ENCODE data around the gene DDOST. TPM values are rescaled to one million over a fixed set of nuclear protein-coding genes. Genes with fewer than 3 reads are reported as not detected.
A peak's percentile ranks its signal among the peaks of the same experiment; 100 is the strongest.

The DDOST gene
- total RNA-seq, 1 experiment from 2014 or later: 434 TPM

DNA sequence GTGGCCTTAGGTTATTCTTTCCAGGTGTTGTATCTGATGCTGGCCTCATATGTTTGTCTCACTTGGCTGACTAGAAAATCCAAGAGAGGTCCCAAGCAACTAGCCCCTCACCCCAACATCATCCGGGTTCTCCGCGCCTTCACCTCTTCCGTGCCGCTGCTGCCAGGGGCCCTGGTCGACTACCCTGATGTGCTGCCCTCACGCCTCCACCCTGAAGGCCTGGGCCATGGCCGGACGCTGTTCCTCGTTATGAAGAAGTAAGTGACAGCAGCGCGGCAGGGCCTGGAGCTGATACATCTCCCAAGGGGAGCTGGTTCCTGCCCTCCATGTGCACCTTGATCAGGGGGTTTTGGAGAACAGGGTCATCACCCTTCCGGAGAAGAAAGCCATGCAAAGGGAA is 16.8 kb downstream of the DDOST start:
- H3K27me3 ChIP-seq: no peaks in the 10 kb centered on the region
- H3K9me3 ChIP-seq: no peaks in the 10 kb centered on the region
- no peak for DNase-seq
- no peak overlapping the region for H3K4me3 ChIP-seq
- H3K36me3 ChIP-seq: peaks cover 39% of the 10 kb centered on the region

DNA sequence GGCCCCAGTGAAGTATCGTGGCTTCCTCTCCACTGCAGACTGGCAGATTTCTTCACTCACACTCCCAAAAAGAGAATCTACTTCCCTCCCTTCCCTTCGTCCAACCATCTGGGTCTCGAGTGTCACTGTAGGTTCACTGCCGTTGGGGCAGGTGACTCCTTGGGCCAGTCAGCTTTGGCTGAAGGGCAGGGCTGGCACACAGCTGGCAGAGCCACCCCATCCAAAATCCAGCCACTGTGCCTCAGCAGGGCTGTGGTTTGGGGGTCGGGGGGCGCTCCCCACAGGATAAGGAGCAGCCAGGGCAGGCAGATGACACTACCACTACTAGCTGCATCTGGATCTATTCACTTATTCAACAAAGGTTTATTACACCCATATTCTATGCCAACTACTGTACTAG is 18.1 kb downstream of the DDOST start:
- no peak for DNase-seq
- no peaks in the 10 kb centered on the region for H3K9me3 ChIP-seq
- H3K36me3 ChIP-seq: peaks cover 29% of the 10 kb centered on the region
- no peaks in the 10 kb centered on the region for H3K27me3 ChIP-seq
- no peak overlapping the region for H3K4me3 ChIP-seq

DNA sequence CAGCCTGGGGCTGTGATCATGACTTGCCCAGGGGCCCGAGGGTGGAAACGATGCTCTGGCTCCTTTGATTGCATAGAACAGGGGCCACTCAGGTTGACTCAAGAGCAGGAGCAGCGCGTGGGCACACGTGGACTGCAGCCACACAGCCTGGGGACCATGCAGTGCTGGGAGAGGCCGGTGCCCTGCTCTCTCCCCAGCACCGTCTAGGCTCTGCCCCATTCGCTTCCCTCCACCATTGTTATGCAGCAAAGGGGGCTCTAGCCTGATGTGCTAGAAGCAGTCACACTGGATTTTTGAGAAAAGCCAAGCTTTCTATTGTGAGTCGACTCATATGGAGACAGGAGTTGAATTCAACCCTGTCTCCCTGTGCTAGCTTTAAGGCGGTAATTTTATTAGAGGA is 19.2 kb downstream of the DDOST start:
- H3K4me3 ChIP-seq: no peak overlapping the region
- no peaks in the 10 kb centered on the region for H3K9me3 ChIP-seq
- no peak for DNase-seq
- H3K27me3 ChIP-seq: no peaks in the 10 kb centered on the region
- peaks cover 25% of the 10 kb centered on the region for H3K36me3 ChIP-seq

DNA sequence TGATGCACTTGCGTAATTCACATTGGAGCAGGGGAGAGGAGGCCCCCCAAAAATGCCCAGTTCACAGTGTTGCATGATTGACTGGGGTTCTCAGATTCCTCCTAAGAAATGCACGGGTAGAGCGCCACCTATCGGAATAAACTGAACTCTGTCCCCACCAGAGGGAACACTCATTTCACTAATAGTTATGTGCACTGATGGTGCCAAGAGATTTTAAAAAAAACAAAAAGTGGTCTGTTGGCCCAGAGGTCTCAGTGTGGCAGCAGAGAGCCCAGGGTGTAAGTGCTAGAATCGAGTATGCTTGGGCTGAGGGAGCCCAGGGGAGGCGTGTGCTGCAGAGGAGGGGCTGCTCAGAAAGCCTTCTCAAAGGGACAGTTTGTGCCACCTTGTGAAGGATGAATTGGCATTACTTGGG is 21.0 kb downstream of the DDOST start:
- DNase-seq: peak; percentile 22
- no peaks in the 10 kb centered on the region for H3K27me3 ChIP-seq
- H3K36me3 ChIP-seq: peaks cover 25% of the 10 kb centered on the region
- no peaks in the 10 kb centered on the region for H3K9me3 ChIP-seq
- no peak overlapping the region for H3K4me3 ChIP-seq

DNA sequence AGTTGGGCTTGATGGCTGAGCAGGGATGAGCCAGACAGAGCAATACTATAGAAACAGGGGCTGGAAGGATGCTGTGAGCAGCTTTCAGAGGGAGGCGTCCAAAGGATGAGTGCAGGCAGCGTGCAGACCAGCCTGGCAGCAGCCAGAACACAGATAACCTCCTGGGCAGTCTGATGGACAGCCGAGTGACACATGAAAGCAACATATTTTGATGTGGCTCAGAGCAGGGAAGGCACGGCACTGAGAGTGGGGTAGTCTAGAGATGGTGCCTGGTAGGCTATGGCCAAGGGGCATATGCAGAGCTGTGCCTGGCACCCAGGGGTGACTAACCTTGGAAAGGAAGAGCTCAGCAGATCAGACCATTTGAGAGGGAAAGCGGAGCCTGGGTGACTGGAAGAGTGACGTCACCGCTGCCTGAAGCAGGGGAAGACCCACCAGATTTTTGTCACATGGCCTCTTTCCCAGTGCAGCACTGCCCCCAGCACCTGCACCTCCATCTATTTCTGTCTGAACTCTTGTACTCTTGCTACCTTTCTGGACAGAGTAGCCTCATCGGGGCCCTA is 24.3 kb downstream of the DDOST start:
- DNase-seq: no peak
- Histone ChIP-seq H3K4me3 (no peak overlapping the region), H3K27me3 (no peaks in the 10 kb centered on the region), H3K36me3 (peaks cover 18% of the 10 kb centered on the region), H3K9me3 (no peaks in the 10 kb centered on the region)

DNA sequence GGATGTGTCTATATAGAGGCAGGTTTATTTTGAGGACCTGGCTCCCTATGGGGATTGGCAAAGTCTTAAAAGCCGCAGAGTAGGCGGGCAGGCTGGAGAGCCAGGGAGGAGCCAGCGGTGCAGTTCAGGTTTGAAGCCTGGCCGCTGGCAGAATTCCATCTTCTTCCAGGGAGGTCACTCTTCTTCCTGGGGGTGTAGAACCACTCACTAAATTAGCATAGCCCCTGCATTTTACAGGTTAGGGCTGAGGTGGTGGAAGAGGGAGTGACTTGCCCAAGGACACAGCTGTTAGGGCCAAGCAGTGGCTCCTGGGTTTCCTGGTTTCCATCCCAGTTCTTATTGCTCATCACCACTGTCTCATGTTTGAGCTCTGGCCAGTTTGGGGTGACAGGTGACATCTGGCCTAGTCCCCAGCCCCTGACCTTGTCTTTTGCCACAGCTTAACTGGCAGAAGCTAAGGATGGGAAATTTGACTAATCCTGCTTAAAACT is 26.5 kb downstream of the DDOST start:
- Histone ChIP-seq H3K36me3 (peaks cover 5% of the 10 kb centered on the region), H3K27me3 (no peaks in the 10 kb centered on the region), H3K9me3 (peaks cover 6% of the 10 kb centered on the region), H3K4me3 (peak overlapping the region; percentile 72)
- DNase-seq: peak; percentile 63

DNA sequence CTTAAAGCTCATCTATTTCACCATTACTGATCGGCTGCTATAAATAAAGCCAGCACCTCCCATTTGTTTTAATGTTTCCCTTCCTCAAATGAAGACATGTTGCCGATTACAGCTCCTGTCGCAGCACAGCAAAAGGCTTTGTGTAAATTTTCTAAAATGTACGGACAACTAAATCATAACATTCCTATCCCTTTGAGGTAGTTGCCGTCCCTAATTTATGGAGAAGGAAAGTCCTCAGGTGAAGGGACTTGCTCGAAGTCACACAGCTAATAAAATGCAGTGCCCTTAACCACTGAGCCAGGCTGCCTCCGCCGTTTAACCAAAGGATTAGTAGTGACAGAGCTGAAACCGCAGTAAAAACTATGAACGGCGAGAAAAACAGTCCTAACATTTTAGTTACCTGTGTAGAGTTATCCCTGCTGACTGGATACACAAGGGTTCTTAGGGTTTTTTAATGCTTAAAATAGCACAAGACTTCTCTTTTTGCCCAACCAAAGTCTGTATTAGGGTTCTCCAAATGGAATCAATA is 27.0 kb downstream of the DDOST start:
- peak overlapping the region; percentile 72 for H3K4me3 ChIP-seq
- peaks cover 2% of the 10 kb centered on the region for H3K36me3 ChIP-seq
- DNase-seq: no peak
- H3K27me3 ChIP-seq: no peaks in the 10 kb centered on the region
- H3K9me3 ChIP-seq: peaks cover 6% of the 10 kb centered on the region

DNA sequence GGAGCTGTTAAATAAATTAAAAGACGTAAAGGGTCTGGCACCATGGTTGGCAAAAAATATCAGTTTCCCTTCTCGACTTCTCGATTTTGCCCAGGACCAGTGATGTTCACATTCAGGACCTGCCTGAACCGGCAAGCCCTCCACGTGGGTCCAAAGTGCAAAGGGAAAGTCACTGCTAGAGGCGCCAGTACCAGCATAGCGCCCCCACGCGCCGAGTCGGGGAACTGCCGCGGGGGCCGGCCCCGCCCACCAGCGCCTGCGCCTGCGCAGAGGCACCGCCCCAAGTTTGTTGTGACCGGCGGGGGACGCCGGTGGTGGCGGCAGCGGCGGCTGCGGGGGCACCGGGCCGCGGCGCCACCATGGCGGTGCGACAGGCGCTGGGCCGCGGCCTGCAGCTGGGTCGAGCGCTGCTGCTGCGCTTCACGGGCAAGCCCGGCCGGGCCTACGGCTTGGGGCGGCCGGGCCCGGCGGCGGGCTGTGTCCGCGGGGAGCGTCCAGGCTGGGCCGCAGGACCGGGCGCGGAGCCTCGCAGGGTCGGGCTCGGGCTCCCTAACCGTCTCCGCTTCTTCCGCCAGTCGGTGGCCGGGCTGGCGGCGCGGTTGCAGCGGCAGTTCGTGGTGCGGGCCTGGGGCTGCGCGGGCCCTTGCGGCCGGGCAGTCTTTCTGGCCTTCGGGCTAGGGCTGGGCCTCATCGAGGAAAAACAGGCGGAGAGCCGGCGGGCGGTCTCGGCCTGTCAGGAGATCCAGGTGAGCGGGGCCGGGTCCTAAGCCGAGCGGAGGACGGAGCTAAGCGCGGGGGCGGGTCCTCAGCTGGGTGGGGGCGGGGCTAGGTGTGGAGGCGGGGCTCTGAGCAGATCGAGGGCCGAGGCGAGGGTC is 27.7 kb downstream of the DDOST start, which contains the start of gene PINK1:
TSS of gene PINK1 (plus strand) at position 269 of the 875 bp plus-strand sequence. CDS start at position 360, 91 bp downstream.
- Histone ChIP-seq H3K27me3 (no peaks in the 10 kb centered on the region), H3K9me3 (peaks cover 6% of the 10 kb centered on the region), H3K4me3 (peak within 1 kb of the TSS; percentile 72), H3K36me3 (peaks cover 2% of the 10 kb centered on the region)
- peak; percentile 75 for DNase-seq

DNA sequence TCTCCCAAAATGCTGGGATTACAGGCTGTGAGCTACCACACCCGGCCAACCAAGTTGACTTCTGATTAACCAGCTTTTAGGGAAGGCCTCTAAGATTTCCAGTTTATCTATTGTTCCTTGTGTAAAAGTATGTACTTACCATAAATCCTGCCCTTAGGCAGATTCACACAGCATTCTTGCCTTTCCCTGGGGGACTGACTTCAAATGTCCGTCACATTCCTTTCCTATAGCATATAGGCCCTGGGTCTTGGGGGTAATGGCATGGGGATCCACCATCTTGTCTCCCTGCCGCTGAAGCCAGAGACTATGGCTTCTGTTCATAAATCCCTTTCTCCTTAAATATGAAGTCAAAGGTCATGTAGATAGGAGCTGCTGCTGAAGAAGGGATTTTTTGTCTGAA is 28.8 kb downstream of the DDOST start:
- Histone ChIP-seq H3K4me3 (no peak overlapping the region), H3K27me3 (no peaks in the 10 kb centered on the region), H3K36me3 (no peaks in the 10 kb centered on the region; the same call in 1 of the 2 replicates), H3K9me3 (peaks cover 6% of the 10 kb centered on the region)
- no peak for DNase-seq

DNA sequence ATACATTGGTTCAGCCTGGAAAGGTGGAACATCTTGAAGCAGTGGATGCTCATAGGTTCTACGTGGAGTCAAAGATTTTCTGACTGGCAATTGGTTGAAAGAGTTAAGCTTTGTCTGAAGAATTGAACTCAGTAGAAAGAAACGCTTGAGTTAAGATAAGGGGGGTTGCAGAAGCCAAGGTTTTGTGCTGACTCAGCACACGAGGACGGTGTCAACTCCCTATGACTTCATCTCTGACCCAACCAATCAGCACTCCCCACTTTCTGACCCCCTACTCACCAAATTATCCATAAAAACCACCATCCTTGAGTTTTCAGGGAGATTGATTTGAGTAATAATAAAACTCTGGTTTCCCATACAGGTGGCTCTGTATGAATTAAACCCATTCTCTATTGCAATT is 30.4 kb downstream of the DDOST start:
- Histone ChIP-seq H3K4me3 (no peak overlapping the region), H3K27me3 (no peaks in the 10 kb centered on the region), H3K36me3 (no peaks in the 10 kb centered on the region), H3K9me3 (peaks cover 9% of the 10 kb centered on the region)
- no peak for DNase-seq

DNA sequence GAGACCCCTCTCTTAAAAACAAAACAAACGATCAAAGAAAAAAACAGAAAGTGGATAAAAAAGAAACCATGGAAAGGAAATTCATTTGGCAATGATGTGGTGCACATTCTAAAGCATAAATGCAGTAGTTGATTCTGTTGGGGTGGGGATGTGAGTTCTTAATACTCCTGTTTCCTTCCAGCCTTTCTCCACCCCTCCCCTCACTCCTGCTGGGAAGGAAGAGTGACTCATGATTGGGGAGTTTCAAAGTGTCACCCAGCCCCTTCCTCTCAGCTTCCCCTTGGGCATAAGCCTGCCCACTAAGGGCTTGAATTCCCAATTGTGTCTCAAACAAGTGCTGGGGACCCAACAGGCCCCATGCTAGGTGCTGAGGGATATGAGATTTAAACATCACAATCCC is 34.6 kb downstream of the DDOST start:
- Histone ChIP-seq H3K36me3 (no peaks in the 10 kb centered on the region), H3K4me3 (no peak overlapping the region), H3K9me3 (peaks cover 9% of the 10 kb centered on the region), H3K27me3 (no peaks in the 10 kb centered on the region)
- no peak for DNase-seq

DNA sequence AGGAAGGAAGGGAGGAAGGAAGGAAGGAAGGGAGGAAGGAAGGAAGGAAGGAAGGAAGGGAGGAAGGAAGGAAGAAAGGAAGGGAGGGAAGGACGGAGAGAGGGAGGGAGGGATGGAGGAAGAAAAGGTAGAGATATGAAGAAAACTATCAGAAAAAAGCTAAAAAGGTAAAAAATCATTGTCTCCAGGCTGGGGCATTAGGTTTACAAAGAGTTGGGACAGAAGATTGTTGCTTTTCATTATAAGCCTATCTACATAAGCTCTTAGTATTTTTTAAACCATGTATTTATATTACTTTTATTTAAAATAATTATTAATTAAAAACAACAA is 35.1 kb downstream of the DDOST start:
- no peak for DNase-seq
- no peak overlapping the region for H3K4me3 ChIP-seq
- peaks cover 7% of the 10 kb centered on the region for H3K9me3 ChIP-seq
- no peaks in the 10 kb centered on the region for H3K27me3 ChIP-seq
- no peaks in the 10 kb centered on the region for H3K36me3 ChIP-seq

DNA sequence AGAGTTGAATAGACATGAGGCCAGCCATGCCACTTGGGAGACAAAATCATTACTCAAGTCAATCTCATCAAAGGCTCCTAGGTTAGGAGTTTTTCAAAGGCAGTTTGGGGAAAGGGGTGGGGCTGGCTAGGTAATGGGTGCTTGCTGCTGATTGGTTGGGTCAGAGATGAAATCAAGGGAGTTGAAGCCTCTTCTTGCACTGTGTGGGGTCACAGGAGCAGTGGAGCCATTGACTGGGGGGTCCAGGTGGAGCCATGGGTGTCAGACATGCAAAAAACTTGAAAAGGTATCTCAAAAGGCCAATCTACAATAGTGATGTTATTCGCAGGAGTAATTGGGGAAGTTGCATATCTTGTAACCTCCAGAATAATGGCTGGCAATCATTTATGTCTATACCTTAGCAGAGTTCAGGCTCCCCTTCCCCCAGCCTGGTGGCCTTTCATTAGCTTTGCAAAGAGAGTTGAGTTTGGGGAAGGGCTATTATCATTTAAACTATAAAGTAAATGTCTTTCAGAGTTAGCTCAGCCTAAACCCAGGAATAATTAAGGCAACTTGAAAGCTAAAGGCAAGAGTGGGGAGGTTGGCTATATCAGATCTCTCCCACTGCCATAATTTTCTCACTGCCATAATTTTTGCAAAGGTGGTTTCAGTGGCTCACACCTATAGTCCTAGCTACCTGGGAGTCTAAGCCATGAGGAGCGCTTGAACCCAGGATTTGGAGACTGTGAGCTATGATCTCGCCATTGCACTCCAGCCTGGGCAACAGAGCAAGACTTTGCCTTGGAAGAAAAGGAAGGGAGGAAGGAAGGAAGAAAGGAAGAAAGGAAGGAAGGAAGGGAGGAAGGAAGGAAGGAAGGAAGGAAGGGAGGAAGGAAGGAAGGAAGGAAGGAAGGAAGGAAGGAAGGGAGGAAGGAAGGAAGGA is 35.7 kb downstream of the DDOST start:
- peaks cover 3% of the 10 kb centered on the region for H3K9me3 ChIP-seq
- no peaks in the 10 kb centered on the region for H3K36me3 ChIP-seq
- no peak for DNase-seq
- H3K4me3 ChIP-seq: no peak overlapping the region
- no peaks in the 10 kb centered on the region for H3K27me3 ChIP-seq

DNA sequence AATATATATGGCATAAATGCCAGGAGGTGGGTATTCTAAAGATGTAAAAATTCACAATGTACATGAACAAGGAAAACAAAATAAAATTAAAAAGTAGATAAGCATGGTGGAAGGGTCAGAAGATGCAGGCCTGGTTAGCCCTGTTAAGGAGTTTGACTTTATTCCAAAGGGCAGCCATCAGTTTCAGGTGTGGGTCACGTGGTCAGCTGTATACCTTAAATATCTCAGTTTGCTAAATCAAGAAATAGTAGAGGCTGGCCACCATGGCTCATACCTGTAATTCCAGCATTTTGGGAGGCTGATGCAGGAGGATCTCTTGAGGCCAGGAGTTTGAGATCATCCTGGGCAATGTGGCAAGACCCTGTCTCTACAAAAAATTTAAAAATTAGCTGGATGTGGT is 36.5 kb downstream of the DDOST start:
- DNase-seq: no peak
- peaks cover 3% of the 10 kb centered on the region for H3K9me3 ChIP-seq

DNA sequence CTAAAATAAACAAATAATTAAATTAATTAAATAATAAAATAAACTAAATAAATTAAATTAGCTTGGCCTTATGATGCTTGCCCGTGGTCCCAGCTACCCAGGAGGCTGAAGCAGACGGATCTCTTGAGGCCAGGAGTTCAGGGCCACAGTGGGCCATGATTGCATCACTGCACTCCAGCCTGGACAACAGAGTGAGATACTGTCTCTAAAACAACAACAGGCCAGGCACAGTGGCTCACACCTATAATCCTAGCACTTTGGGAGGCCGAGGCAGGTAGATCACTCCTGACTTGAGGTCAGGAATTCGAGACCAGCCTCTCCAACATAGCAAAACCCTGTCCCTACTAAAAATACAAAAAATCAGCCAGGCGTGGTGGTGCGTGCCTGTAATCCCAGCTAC is 40.2 kb downstream of the DDOST start:
- no peaks in the 10 kb centered on the region; the same call in 1 of the 2 replicates for H3K9me3 ChIP-seq

More for the DNA sequence above, 36.5 kb downstream of the DDOST start:
- Histone ChIP-seq H3K4me3 (no peak overlapping the region), H3K36me3 (no peaks in the 10 kb centered on the region), H3K27me3 (no peaks in the 10 kb centered on the region)

DNA sequence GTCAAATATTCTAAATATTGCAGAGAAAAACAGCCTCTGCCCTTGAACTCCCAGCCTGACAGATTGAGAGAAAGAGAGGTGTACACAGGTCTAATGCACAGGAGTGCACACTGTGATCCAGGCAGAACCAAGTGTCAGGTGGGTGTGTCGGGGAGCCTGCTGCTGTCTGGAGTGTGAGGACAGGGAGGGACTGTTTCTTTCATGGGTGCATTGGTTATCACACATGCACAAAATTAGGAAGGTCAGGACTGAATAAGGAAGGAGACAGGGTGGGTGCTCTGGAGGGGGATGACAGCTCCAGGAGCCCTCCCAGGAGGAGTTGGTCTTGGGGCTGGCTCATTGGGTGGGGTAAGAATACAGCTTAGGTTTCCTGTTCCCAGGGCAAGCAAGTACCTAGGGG is 41.2 kb downstream of the DDOST start:
- Histone ChIP-seq H3K4me3 (no peak overlapping the region), H3K9me3 (no peaks in the 10 kb centered on the region; the same call in 1 of the 2 replicates), H3K36me3 (no peaks in the 10 kb centered on the region), H3K27me3 (no peaks in the 10 kb centered on the region)
- DNase-seq: no peak

More for the DNA sequence above, 40.2 kb downstream of the DDOST start:
- Histone ChIP-seq H3K27me3 (no peaks in the 10 kb centered on the region), H3K36me3 (no peaks in the 10 kb centered on the region), H3K4me3 (no peak overlapping the region)
- no peak for DNase-seq

DNA sequence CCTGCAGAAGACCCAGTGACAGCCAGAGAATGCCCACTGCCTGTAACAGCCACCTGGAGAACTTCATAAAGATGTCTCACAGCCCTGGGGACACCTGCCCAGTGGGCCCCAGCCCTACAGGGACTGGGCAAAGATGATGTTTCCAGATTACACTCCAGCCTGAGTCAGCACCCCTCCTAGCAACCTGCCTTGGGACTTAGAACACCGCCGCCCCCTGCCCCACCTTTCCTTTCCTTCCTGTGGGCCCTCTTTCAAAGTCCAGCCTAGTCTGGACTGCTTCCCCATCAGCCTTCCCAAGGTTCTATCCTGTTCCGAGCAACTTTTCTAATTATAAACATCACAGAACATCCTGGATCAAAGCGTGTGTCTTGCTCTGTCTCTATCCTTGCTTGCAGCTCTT is 42.6 kb downstream of the DDOST start:
- Histone ChIP-seq H3K36me3 (no peaks in the 10 kb centered on the region), H3K9me3 (no peaks in the 10 kb centered on the region), H3K4me3 (no peak overlapping the region), H3K27me3 (no peaks in the 10 kb centered on the region)
- DNase-seq: no peak
